RWPE2 (cell line): ENCODE data around the gene MIS18A.

Source experiments
- ATAC-seq: fragments of 200-7000 bp; cut with Tn5 transposase; 3 replicates; pipeline ENCODE4 v1.9.1; 2021; ENCODE audit warnings: low read depth
- DNase-seq: peaks from one replicate; pipeline ENCODE4 v3.0.0-alpha.2; 2020; ENCODE audit warnings: low spot score
- H3K27ac ChIP-seq: fragments of 450-650 bp; 2 replicates; pipeline ENCODE4 v1.5.1; 2017; ENCODE audit warnings: mild to moderate bottlenecking; ENCODE audit not compliant: poor library complexity, severe bottlenecking
- H3K27me3 ChIP-seq: fragments of 250-450 bp; sonication (Bioruptor Pico); 2 replicates; pipeline ENCODE4 v1.5.1; 2021; ENCODE audit warnings: mild to moderate bottlenecking, moderate library complexity; ENCODE audit not compliant: insufficient read depth, poor library complexity, severe bottlenecking
- H3K36me3 ChIP-seq: fragments of 250-450 bp; sonication (Bioruptor Pico); 2 replicates; pipeline ENCODE4 v1.5.1; 2020; ENCODE audit warnings: low read depth, mild to moderate bottlenecking, moderate library complexity
- H3K4me1 ChIP-seq: fragments of 250-450 bp; sonication (Bioruptor Pico); 2 replicates; pipeline ENCODE4 v1.5.1; 2021; ENCODE audit warnings: mild to moderate bottlenecking, moderate library complexity; ENCODE audit not compliant: insufficient read depth, poor library complexity, severe bottlenecking
- H3K4me3 ChIP-seq: fragments of 250-450 bp; sonication (Bioruptor Pico); 2 replicates; pipeline ENCODE4 v1.5.1; 2021; ENCODE audit warnings: mild to moderate bottlenecking, moderate library complexity; ENCODE audit not compliant: severe bottlenecking
- H3K9me3 ChIP-seq: fragments of 250-450 bp; sonication (Bioruptor Pico); 2 replicates; pipeline ENCODE4 v1.5.1; 2021; ENCODE audit warnings: mild to moderate bottlenecking, moderate library complexity; ENCODE audit not compliant: severe bottlenecking
- CTCF ChIP-seq: fragments of 450-650 bp; IDR thresholded peaks from one replicate; pipeline ENCODE4 v1.5.1; 2017; ENCODE audit warnings: mild to moderate bottlenecking, moderate library complexity; ENCODE audit not compliant: poor library complexity, severe bottlenecking

MIS18A gene

GRCh38 chr21:32306021-32306780 is 27.4 kb upstream of the MIS18A start:
- DNase-seq = no peak
- no peaks in the 10 kb centered on the region for H3K9me3 ChIP-seq
- ATAC-seq = peak; percentile 33; the same call in 1 of the 3 replicates
- no peak overlapping the region for H3K27ac ChIP-seq
- no peak for TF ChIP-seq CTCF
- no peaks in the 10 kb centered on the region for H3K4me1 ChIP-seq
- no peaks in the 10 kb centered on the region for H3K27me3 ChIP-seq
- H3K36me3 ChIP-seq = peaks cover 17% of the 10 kb centered on the region
- no peak overlapping the region for H3K4me3 ChIP-seq

- Histone ChIP-seq H3K27me3 (no peaks in the 10 kb centered on the region), H3K36me3 (peaks cover 9% of the 10 kb centered on the region), H3K4me3 (no peak overlapping the region), H3K27ac (no peak overlapping the region), H3K9me3 (no peaks in the 10 kb centered on the region), H3K4me1 (no peaks in the 10 kb centered on the region)
- DNase-seq (no peak), ATAC-seq (no peak)
- no peak for TF ChIP-seq CTCF
Observed at GRCh38 chr21:32304998-32305397, 26.1 kb upstream of the MIS18A start.

DNA sequence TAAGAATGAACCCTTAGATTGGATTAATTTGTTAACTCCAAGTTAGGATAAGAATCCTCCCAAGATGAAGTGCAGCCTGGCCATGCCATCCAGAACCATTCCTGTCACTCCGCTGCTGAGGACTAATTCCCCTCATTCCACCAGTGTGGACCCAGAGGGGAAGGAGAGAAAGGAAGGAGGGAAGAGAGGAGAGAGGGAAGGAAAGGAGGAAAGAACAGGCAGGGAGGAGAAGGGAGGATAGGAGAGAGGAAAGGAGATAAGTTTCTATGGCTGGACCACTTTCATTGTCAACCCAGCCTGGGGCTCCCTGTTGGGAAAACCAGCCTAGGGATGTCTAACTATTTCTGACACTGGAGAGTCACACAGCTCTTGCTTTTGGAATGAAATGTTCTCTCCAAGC is 24.5 kb upstream of the MIS18A start:
- no peak for DNase-seq
- no peak overlapping the region for H3K4me3 ChIP-seq
- no peaks in the 10 kb centered on the region for H3K9me3 ChIP-seq
- H3K27me3 ChIP-seq = no peaks in the 10 kb centered on the region
- no peak overlapping the region for H3K27ac ChIP-seq
- TF ChIP-seq CTCF = no peak
- ATAC-seq = no peak
- H3K36me3 ChIP-seq = peaks cover 9% of the 10 kb centered on the region
- H3K4me1 ChIP-seq = no peaks in the 10 kb centered on the region

DNA sequence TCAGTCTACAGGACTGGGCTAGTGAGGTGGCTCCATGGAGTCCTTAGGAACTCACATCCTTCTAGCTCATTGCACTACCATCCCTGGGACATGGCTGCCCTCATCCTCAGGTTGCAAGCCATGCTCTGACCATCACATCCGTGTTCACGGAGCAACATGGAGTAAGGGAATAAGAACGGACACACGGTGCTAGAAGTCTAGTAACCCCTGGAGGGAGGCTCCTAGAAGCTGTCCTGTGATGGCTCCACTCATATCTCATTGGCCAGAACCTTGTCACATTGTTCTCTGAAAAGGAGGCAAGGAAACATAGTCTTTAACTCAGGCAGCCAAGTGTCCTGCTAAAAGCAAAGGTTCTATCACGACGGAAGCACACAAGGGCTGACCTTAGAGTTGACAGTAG is 23.7 kb upstream of the MIS18A start:
- TF ChIP-seq CTCF = no peak
- no peak overlapping the region for H3K4me3 ChIP-seq
- no peaks in the 10 kb centered on the region for H3K4me1 ChIP-seq
- H3K27ac ChIP-seq = no peak overlapping the region
- peaks cover 9% of the 10 kb centered on the region for H3K36me3 ChIP-seq
- no peaks in the 10 kb centered on the region for H3K27me3 ChIP-seq
- DNase-seq = no peak
- no peak for ATAC-seq
- no peaks in the 10 kb centered on the region for H3K9me3 ChIP-seq

- Histone ChIP-seq H3K36me3 (peaks cover 5% of the 10 kb centered on the region), H3K27me3 (no peaks in the 10 kb centered on the region), H3K27ac (no peak overlapping the region), H3K9me3 (no peaks in the 10 kb centered on the region), H3K4me1 (no peaks in the 10 kb centered on the region), H3K4me3 (no peak overlapping the region)
- DNase-seq = no peak
- TF ChIP-seq CTCF = no peak
- no peak for ATAC-seq
Observed at GRCh38 chr21:32301596-32301995, 22.7 kb upstream of the MIS18A start.
